Activated CD4-positive, alpha-beta T cell treated with anti-CD3 and anti-CD28 coated beads, Interleukin-2, amount 10 ng/mL, durations not matched to agents 7 days and 5 days (primary cell): ENCODE data around the gene PLCXD1. TPM values are rescaled to one million over a fixed set of nuclear protein-coding genes. Genes with fewer than 3 reads are reported as not detected.
A peak's percentile ranks its signal among the peaks of the same experiment; 100 is the strongest.

ENCODE experiments used
- CTCF ChIA-PET: fragments of 350-600 bp; sonication (Branson Sonifier 250); formaldehyde crosslinking; loops from one replicate; lab custom pipeline; 2021; ENCODE audit warnings: antibody characterized with exemption; lab: Charles Lee
- POLR2A ChIA-PET: fragments of 350-600 bp; sonication (Branson Sonifier 250); formaldehyde crosslinking; loops from one replicate; lab custom pipeline; 2021; ENCODE audit warnings: antibody characterized with exemption; lab: Charles Lee
- DNase-seq: peaks from one replicate; pipeline ENCODE4 v3.0.0-alpha.2; 2020
- H3K27ac Mint-ChIP-seq: one replicate; pipeline ENCODE4 v1.8.0; 2021; ENCODE audit warnings: mild to moderate bottlenecking, moderate library complexity, mixed read lengths
- H3K27me3 Mint-ChIP-seq: one replicate; pipeline ENCODE4 v1.8.0; 2021; ENCODE audit warnings: mixed read lengths
- H3K36me3 Mint-ChIP-seq: one replicate; pipeline ENCODE4 v1.8.0; 2021; ENCODE audit warnings: low read depth, mixed read lengths
- H3K4me1 Mint-ChIP-seq: one replicate; pipeline ENCODE4 v1.8.0; 2021; ENCODE audit warnings: mixed read lengths
- H3K4me3 Mint-ChIP-seq: one replicate; pipeline ENCODE4 v1.8.0; 2021; ENCODE audit warnings: mild to moderate bottlenecking, moderate library complexity, mixed read lengths
- H3K9me3 Mint-ChIP-seq: one replicate; pipeline ENCODE4 v1.8.0; 2021; ENCODE audit warnings: mixed read lengths
- total RNA-seq, 2 experiments: library from RNA; stranded (reverse); gene quantifications; one replicate each; pipeline ENCODE4 v1.2.3, GENCODE V29; 2021

PLCXD1 gene
- total RNA-seq, 2 experiments from 2014 or later = 60.1 to 63.4 TPM

DNA sequence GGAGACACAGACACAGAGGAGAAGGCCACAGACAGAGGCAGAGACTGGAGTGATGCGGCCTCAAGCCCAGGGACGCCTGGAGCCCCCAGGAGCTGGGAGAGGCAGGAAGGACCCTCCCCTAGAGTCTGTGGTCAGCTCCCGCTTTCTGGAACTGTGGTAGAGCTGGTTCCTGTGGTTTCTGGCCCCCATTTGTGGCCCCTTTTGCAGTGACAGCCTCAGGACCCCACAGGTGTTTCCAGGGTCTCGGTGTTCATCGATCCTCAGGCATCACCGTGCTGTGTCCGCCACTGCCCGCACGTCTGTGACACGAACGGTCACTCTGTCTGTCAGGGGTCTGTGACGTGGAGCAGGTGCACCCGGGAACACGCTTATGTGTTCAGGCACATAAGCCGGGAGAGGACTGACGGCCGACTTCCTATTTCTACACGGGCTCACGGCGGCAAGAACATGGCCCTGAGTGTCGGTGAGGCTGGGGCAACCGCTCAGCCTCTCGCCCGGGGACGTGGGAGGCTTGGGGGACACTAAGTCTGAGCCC, 29.5 kb downstream of the PLCXD1 start:
- no peak overlapping the region for H3K27ac Mint-ChIP-seq
- no peak overlapping the region for H3K4me3 Mint-ChIP-seq
- no peaks in the 10 kb centered on the region for H3K9me3 Mint-ChIP-seq
- H3K36me3 Mint-ChIP-seq = peaks cover 39% of the 10 kb centered on the region
- no peaks in the 10 kb centered on the region for H3K4me1 Mint-ChIP-seq
- no peak for DNase-seq
- ChIA-PET POLR2A (no interaction called here), CTCF (no interaction called here)
- no peaks in the 10 kb centered on the region for H3K27me3 Mint-ChIP-seq

DNA sequence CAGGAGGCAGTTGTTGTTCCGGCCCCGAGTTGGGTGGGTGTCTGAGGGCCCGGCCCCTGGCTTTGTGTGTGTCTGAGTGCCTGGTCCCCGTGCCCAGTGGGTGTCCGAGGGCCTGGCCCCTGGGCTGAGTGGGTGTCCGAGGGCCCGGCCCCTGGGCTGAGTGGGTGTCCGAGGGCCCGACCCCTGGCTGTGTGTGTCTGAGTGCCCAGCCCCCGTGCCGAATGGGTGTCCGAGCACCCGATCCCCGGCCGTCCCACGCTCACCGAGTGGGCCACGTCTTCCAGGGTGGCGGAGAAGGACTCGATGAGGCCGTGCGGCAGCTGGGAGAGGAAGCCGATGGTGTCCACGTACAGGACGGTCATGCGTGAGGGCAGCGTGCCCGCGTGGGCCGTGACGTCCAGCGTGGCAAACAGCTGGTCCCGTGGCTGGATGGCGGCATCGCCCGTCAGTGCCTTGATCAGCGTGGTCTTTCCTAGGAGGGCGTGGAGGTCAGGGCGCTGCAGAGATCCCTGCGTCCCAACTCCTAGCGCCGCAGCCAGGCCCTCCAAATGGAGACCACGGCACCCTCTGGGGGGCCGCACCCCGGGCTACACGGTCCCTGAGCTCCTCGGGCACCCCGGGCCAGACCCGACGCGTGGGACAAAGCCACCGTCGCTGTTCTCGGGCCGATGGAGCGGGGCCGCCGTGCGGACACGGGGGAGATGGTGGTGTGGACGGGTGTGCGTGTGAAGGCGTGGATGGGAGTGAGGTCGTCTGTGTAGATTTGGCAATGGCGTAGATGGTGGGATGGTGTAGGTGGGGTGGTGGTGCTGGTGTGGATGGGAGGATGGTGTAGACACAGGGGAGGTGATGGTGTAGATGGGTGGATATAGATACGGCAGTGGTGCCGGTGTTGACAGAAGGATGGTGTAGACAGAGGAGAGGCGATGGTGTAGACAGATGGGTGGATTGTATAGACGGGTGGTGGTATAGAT, 30.3 kb downstream of the PLCXD1 start:
- no peak for DNase-seq
- ChIA-PET CTCF (no interaction called here), POLR2A (no interaction called here)
- no peak overlapping the region for H3K4me3 Mint-ChIP-seq
- no peaks in the 10 kb centered on the region for H3K9me3 Mint-ChIP-seq
- H3K27ac Mint-ChIP-seq = no peak overlapping the region
- peaks cover under 1% of the 10 kb centered on the region for H3K4me1 Mint-ChIP-seq
- no peaks in the 10 kb centered on the region for H3K27me3 Mint-ChIP-seq
- peaks cover 35% of the 10 kb centered on the region for H3K36me3 Mint-ChIP-seq

DNA sequence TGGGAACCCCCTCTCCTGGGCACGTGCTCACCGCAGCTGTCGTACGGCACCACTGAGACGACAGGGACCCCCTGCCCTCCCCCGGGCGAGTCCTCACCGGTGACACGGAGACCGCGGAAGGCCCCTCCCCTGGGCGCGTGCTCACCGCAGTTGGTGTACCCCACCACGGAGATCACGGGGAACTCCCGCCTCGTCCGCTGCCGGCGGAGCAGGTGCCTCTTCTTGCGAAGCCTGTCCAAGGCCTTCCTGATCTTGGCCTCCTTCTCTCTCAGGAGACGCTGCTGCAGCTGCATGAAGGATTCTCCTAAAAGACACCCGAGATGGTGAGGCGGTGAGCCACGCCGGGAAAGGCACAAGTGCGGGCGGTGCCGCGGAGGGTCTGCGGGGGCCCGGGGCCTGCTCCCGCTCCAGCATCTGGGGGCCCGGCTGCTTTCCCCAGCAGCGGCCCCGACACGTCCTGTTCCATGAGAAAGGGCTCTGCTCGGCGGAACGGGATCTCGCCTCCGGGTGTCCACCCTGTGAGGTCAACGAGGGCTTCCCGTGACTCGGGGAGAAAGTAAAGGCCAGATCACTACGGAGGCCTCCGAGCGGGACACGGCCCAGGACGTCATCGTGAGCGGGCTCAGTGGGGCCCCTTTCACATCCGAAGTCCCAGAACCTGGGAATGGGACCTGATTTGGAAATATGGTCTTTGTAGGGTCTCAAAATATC, 31.6 kb downstream of the PLCXD1 start:
- POLR2A ChIA-PET = no interaction called here
- Mint-ChIP-seq H3K4me3 (no peak overlapping the region), H3K27ac (no peak overlapping the region), H3K27me3 (no peaks in the 10 kb centered on the region), H3K9me3 (no peaks in the 10 kb centered on the region), H3K36me3 (peaks cover 34% of the 10 kb centered on the region), H3K4me1 (peaks cover 10% of the 10 kb centered on the region)
- DNase-seq = no peak
- CTCF ChIA-PET = no interaction called here

DNA sequence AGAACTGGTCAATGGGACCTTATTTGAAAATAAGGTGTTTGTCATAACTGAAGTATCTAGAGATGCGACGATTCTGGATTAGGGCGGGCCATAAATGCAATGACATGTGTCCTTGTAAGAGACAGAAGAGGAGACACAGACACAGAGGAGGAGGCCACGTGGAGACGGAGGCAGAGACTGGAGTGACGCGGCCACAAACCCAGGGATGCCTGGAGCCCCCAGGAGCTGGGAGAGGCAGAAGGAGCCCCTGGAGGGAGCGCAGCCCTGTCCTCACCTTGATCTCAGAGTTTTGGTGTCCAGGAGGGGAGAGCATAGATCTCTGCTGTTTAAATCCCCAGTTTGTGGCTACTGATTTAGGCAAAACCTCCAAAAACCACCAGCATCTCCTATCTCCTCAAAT, 32.4 kb downstream of the PLCXD1 start:
- CTCF ChIA-PET = no interaction called here
- DNase-seq = no peak
- no peak overlapping the region for H3K4me3 Mint-ChIP-seq
- peaks cover 29% of the 10 kb centered on the region for H3K36me3 Mint-ChIP-seq
- no peaks in the 10 kb centered on the region for H3K27me3 Mint-ChIP-seq
- POLR2A ChIA-PET = no interaction called here
- no peaks in the 10 kb centered on the region for H3K9me3 Mint-ChIP-seq
- no peak overlapping the region for H3K27ac Mint-ChIP-seq
- H3K4me1 Mint-ChIP-seq = peaks cover 14% of the 10 kb centered on the region

DNA sequence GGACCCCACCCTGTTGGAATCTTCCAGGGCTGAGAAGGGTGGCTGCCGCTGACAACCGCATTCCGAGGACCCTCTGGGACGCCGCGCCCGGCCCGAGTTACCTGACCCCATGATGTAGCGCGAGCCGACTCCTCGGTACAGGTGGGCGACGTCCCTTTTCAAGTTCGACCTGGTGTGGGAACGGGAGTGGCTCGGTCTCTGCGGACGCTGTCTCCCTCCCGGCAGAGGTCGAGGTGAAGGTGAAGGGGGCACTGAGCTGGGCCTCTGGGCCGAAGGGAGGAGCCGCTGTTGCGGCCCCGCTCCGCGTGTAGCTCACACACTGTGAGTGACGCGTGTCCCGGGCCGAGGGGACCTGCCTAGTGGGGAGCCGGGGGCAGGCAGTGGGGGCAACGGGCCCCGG, 32.9 kb downstream of the PLCXD1 start:
- Mint-ChIP-seq H3K27ac (no peak overlapping the region), H3K27me3 (no peaks in the 10 kb centered on the region), H3K4me1 (peaks cover 14% of the 10 kb centered on the region), H3K36me3 (peaks cover 28% of the 10 kb centered on the region), H3K4me3 (no peak overlapping the region), H3K9me3 (no peaks in the 10 kb centered on the region)
- ChIA-PET POLR2A (no interaction called here), CTCF (no interaction called here)
- DNase-seq = no peak

DNA sequence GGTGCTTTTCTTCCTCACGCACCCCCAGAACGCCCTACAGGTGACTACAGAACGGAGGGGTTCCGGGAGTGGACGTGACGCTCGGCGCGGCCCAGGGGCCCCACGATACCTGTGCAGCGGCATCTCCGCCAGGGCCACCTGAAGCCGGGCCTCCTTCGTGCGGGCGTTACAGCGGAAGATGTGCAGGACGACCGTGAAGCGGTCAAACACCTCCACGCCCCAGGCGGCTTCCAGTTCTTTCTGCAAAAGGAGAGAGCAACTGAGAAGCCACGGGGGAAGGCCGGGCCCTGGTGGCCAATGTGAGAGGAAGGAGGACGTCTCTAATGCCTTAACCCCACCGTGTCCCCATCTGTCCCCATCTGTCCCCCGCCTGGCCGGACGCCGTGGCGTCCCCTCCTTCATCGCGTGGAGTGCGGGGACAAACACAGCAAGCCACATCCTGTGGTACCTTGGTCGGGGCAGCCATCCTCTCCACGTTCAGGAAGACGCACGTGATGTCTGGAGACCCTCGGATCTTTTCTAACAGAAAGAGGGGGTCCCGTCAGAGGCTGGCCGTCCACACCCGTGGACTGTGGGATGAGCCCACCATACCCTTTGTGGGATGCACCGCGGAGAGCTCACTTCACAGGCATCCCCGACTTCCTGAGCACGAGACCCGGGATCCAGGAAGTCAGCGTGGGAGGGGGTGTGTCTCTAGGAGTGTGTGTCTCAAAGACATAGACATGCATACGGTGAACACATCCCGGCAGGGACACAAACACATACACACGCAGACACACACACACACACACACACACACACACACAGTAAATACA, 33.8 kb downstream of the PLCXD1 start:
- POLR2A ChIA-PET = no interaction called here
- no peak overlapping the region for H3K4me3 Mint-ChIP-seq
- CTCF ChIA-PET = no interaction called here
- no peak for DNase-seq
- peaks cover 23% of the 10 kb centered on the region for H3K36me3 Mint-ChIP-seq
- H3K9me3 Mint-ChIP-seq = no peaks in the 10 kb centered on the region
- H3K4me1 Mint-ChIP-seq = peaks cover 14% of the 10 kb centered on the region
- no peaks in the 10 kb centered on the region for H3K27me3 Mint-ChIP-seq
- H3K27ac Mint-ChIP-seq = no peak overlapping the region

DNA sequence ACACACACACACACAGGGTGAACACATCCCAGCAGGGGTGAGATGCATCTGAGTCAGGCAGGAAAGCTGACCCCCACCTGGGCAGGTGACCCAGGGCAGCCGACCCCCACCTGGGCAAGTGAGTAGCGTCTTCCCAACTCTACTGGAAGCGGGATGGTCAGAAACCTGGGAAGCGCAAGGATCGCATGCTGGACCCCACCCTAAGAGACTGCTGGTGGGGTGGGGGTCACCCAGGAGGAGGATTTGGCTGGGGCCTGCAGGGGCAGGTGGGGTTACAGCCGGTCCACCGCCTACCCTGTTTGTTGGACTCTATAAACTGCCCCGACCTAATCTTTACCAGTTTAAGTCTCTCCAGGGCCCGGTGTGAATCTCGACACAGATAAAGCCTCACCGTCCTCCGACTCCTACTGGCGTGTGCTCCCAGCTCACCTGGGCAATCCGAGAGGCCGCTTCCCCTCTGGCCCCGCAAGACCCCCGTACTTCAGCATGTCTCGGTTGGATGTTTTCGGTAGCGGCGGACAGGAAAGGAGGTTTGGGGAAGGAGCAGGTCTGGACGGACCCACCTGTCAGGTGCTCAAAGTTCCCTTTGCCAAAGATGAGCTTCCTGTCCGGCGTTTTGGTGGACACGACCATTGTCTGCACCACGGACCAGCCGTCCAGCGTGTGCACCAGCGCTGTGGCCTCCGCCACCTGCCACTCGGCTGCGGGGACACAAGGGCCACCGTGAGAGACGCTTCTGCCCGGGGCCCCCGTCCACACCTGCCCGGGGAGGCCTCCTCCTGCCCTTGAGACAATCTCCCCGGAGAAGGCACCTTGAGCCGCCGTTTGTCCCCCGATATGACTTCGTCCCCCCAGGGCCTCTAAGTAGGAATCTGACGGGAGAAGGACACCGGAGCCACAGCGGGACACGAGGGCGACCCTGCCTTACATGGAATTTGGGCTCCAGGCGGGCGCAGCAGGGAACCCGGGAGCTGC, 35.5 kb downstream of the PLCXD1 start:
- H3K4me1 Mint-ChIP-seq = peaks cover 24% of the 10 kb centered on the region
- POLR2A ChIA-PET = no interaction called here
- H3K4me3 Mint-ChIP-seq = peak overlapping the region; percentile 51
- peaks cover 24% of the 10 kb centered on the region for H3K36me3 Mint-ChIP-seq
- CTCF ChIA-PET = no interaction called here
- peak overlapping the region; percentile 46 for H3K27ac Mint-ChIP-seq
- no peak for DNase-seq
- H3K27me3 Mint-ChIP-seq = no peaks in the 10 kb centered on the region
- H3K9me3 Mint-ChIP-seq = no peaks in the 10 kb centered on the region

DNA sequence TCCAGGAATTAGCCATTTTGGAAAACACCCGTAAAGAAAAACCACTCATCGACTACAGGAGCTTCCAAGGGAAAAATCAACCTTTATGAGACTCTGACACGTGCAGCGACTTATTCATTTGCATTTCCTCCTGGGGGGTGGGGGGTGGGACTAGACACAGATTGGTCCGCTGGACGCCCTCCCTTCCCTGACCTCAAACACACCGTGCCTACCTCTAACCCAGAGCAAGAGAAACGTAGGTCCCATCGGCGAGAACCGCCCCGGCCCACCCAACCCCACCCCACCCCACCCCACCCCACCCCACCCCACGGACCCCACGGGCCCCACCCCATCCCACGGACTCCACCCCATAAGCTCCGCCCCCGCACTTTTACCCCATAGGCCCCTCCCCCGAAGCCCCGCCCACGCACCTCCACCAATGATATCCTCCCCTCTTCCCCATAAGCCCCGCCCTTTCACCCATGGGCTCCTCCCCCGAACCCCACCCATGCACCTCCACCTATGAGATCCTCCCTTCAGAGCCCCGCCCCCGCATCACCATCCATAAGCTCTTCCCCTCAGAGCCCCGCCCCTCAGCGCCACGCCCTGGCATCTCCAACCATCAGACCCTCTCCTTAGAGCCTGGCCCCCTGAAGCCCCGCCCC, 36.4 kb downstream of the PLCXD1 start:
- Mint-ChIP-seq H3K9me3 (no peaks in the 10 kb centered on the region), H3K4me1 (peaks cover 26% of the 10 kb centered on the region), H3K27ac (peak overlapping the region; percentile 99), H3K4me3 (peak overlapping the region; percentile 91), H3K27me3 (no peaks in the 10 kb centered on the region), H3K36me3 (peaks cover 15% of the 10 kb centered on the region)
- POLR2A ChIA-PET = no interaction called here
- DNase-seq = no peak
- CTCF ChIA-PET = no interaction called here

DNA sequence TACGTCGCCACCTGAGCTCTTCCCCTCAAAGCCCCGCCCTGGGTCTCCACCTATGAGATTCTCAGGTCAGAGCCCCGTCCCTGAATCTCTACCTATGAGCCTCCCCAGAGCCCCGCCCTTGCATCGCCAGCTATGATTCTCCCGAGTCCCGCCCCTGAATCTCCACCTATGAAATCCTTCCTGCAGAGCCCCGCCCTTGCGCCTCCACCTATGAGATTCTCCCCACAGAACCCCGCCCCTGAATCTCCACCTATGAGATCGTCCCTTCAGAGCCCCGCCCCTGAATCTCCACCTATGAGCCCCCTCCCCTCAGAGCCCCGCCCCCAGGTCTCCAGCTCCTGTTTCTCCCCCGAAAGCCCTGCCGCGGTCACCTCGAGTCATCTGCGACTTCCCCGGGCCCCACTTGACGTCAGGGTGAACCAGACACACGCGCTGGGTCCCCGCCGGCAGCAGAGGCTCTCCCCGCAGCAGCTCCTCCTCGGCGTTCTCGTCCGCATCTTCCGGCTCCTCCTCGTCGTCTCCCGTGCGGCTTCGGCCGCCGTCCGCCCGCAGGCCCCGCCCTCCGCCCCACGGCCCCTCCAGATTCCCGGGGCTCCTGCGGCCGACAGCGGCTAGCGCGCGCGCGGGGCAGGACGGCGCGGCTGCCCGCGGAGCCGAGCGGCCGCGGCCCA, 37.0 kb downstream of the PLCXD1 start:
- CTCF ChIA-PET = no interaction called here
- DNase-seq = peak; percentile 99
- Mint-ChIP-seq H3K9me3 (no peaks in the 10 kb centered on the region), H3K4me3 (peak overlapping the region; percentile 91), H3K36me3 (peaks cover 14% of the 10 kb centered on the region), H3K27me3 (no peaks in the 10 kb centered on the region), H3K27ac (peak overlapping the region; percentile 99), H3K4me1 (peaks cover 33% of the 10 kb centered on the region)
- POLR2A ChIA-PET = no interaction called here

DNA sequence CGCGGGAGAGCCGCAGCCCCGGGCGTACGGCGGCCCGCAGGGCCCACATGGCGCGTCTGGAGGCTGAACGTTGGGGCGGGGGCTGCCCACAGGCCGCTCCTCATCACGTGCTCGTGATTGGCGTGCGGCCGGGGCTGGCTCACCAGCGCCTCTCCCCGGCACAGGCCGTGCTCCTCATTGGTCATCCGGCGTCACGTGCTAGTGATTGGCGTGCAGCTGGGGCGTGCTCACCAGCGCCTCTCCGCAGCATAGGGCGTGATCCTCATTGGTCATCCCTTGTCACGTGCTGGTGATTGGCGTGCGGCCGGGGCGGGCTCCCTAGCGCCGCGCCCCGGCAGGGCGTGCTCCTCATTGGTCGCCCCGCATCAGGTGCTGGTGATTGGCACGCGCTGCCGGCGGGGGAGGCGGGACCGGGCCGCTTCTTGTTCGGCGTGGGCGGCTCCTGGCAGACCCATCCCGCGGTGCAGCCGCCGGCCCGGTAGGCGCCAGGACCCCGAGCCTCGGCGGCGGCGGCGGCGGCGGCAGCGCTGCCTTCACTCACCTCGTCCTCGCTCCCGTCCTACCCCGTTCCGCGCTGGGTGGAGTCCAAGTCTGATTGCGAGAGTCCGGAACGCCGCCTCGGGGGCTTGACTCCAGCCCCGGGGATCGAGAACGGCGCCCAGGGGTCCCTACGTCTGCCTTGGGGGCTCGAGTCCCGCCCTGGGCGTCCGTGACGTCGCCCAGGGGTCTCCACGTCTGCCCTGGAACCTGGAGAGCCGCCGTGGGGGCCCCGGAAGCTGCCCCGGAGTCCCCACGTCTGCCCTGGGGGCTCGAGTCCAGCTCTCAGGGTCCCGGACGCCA, 37.8 kb downstream of the PLCXD1 start, which contains the start of gene GTPBP6:
Gene GTPBP6 (minus strand): TSS at position 58 of the 840 bp plus-strand sequence. CDS start 9 bp downstream, at position 49.
- Mint-ChIP-seq H3K27ac (peak within 1 kb of the TSS; percentile 99), H3K9me3 (no peaks in the 10 kb centered on the region), H3K4me3 (peak within 1 kb of the TSS; percentile 91), H3K4me1 (peaks cover 39% of the 10 kb centered on the region), H3K36me3 (peaks cover 7% of the 10 kb centered on the region), H3K27me3 (no peaks in the 10 kb centered on the region)
- ChIA-PET CTCF (no interaction called here), POLR2A (no interaction called here)
- peak; percentile 99 for DNase-seq
